Smooth muscle cell (in vitro differentiated cells): Measurements from ENCODE around the gene DOLK. TPM values are rescaled to one million over a fixed set of nuclear protein-coding genes. Genes with fewer than 3 reads are reported as not detected.
A peak's percentile ranks its signal among the peaks of the same experiment; 100 is the strongest.

ENCODE experiments used
- DNase-seq: peaks from one replicate; lab custom pipeline; 2025; ENCODE audit not compliant: unreplicated experiment; lab: John Stamatoyannopoulos, UW
- H2AFZ ChIP-seq: fragments of 200-600 bp; sonication (generic); 2 replicates; pipeline ENCODE4 v1.6.0; 2016; ENCODE audit warnings: antibody characterized with exemption, low read depth, mild to moderate bottlenecking
- H3F3A ChIP-seq: fragments of 200-600 bp; sonication (generic); 2 replicates; pipeline ENCODE4 v1.6.0; 2017; ENCODE audit warnings: antibody characterized with exemption, low read depth
- H3K27ac ChIP-seq: fragments of 200-600 bp; sonication (generic); 2 replicates; pipeline ENCODE4 v1.5.1; 2016; ENCODE audit warnings: low read depth, mild to moderate bottlenecking
- H3K27me3 ChIP-seq: fragments of 200-600 bp; sonication (generic); 2 replicates; pipeline ENCODE4 v1.6.1; 2016; ENCODE audit warnings: low read depth, mild to moderate bottlenecking
- H3K36me3 ChIP-seq: fragments of 200-600 bp; sonication (generic); 2 replicates; pipeline ENCODE4 v1.5.1; 2016; ENCODE audit warnings: low read depth
- H3K4me1 ChIP-seq: fragments of 200-600 bp; sonication (generic); 2 replicates; pipeline ENCODE4 v1.5.1; 2016; ENCODE audit warnings: low read depth
- H3K4me2 ChIP-seq: fragments of 200-600 bp; sonication (generic); 2 replicates; pipeline ENCODE4 v1.6.0; 2016; ENCODE audit warnings: mild to moderate bottlenecking
- H3K4me3 ChIP-seq: fragments of 200-600 bp; sonication (generic); 2 replicates; pipeline ENCODE4 v1.5.1; 2016; ENCODE audit warnings: mild to moderate bottlenecking
- H3K79me2 ChIP-seq: fragments of 200-600 bp; sonication (generic); 2 replicates; pipeline ENCODE4 v1.6.0; 2016; ENCODE audit warnings: low read depth, mild to moderate bottlenecking
- H3K9ac ChIP-seq: fragments of 200-600 bp; sonication (generic); 2 replicates; pipeline ENCODE4 v1.6.0; 2016; ENCODE audit warnings: low read depth
- H3K9me3 ChIP-seq: fragments of 200-600 bp; sonication (generic); replicated peaks from 2 replicates; pipeline ENCODE4 v1.5.1; 2016; ENCODE audit warnings: low read depth
- H4K20me1 ChIP-seq: fragments of 200-600 bp; sonication (generic); 2 replicates; pipeline ENCODE4 v1.6.0; 2016; ENCODE audit warnings: low read depth
- WGBS: methylation state at CpG from one replicate; pipeline ENCODE4 v1.1.7; 2016; ENCODE audit warnings: low lambda C conversion rate; 5-methylcytosine and 5-hydroxymethylcytosine counted together
- polyA plus RNA-seq: library from polyadenylated mRNA; unstranded; fragments of >200 nt; fragmentation: Nextera tagmentation; extraction: Ambion mirVana; gene quantifications from 2 replicates; pipeline ENCODE4 v1.2.1, GENCODE V29; 2016
- total RNA-seq: library from RNA; depleted of rRNA; stranded (reverse); fragments of >200 nt; gene quantifications from 2 replicates; pipeline ENCODE4 v1.2.3, GENCODE V29; 2014
- TF ChIP-seq, protein P1 (sequence below): fragments of 200-600 bp; sonication (generic); IDR thresholded peaks from 2 replicates; pipeline ENCODE4 v1.5.1; 2017; ENCODE audit warnings: borderline replicate concordance, mild to moderate bottlenecking, antibody characterized with exemption; ENCODE audit not compliant: insufficient read depth, poor library complexity, severe bottlenecking

The DOLK gene
- total RNA-seq (14.1 and 18.7 TPM in 2 replicates), polyA plus RNA-seq (26.2 and 31.3 TPM in 2 replicates)

DNA sequence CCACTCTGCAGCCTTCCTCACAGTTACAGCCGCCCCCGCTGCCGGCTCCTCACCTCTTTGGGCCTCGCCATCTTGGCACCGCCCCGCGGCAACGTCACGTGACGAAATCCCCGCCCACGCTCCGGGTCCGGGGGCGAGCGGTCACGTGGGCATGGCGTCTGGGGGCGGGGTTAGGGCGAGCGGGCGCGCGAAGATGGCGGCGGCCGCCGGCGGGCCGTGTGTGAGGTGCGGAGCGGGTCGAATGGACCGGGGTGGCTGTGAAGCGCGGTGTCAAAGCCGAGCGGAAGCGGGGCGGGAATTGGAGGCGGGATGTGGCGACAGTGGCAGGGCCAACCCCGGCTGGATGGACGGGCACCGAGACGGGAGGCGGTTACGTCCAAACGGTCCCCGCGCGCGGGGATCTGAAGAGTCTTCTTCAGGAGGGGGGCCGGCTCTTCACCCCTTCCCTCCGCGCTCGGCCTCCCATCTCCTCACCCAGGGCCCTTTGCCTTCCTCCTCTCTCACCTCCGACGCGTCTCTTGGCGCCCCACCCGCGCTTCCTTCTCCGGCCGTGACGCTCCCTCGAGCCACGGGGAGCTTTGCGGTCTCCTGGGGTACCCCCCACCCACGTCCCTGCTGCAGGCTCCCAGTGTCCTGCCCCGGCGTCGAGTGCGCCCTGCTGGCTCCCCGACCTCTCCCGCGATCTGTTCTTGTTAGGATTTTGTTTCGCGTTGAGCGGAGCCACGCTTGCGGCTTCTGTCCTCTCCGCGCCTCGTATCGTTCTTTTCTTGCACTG lies at the start of gene DOLK, which contains the start of gene NUP188:
Gene DOLK, minus strand, starts transcription at position 77 of the 775 bp plus-strand sequence. CDS start 300 bp downstream, outside the sequence.
Gene NUP188, plus strand, starts transcription at position 173 of the 775 bp plus-strand sequence. Its CDS starts 21 bp downstream, at position 194.
- under 1% methylated on average over 76 of the region's 86 CpGs for WGBS
- Histone ChIP-seq H3F3A (peaks cover 6% of the 10 kb centered on the region), H3K4me2 (peak within 1 kb of the TSS; percentile 90), H3K27me3 (no peaks in the 10 kb centered on the region), H2AFZ (peak within 1 kb of the TSS; percentile 71), H3K9ac (peak within 1 kb of the TSS; percentile 95), H3K4me3 (peak within 1 kb of the TSS; percentile 75), H3K9me3 (no peaks in the 10 kb centered on the region), H4K20me1 (peaks cover 4% of the 10 kb centered on the region), H3K27ac (peak within 1 kb of the TSS; percentile 96), H3K79me2 (peaks cover 40% of the 10 kb centered on the region), H3K36me3 (no peaks in the 10 kb centered on the region), H3K4me1 (peaks cover 8% of the 10 kb centered on the region)
- TF ChIP-seq, protein P1, sequence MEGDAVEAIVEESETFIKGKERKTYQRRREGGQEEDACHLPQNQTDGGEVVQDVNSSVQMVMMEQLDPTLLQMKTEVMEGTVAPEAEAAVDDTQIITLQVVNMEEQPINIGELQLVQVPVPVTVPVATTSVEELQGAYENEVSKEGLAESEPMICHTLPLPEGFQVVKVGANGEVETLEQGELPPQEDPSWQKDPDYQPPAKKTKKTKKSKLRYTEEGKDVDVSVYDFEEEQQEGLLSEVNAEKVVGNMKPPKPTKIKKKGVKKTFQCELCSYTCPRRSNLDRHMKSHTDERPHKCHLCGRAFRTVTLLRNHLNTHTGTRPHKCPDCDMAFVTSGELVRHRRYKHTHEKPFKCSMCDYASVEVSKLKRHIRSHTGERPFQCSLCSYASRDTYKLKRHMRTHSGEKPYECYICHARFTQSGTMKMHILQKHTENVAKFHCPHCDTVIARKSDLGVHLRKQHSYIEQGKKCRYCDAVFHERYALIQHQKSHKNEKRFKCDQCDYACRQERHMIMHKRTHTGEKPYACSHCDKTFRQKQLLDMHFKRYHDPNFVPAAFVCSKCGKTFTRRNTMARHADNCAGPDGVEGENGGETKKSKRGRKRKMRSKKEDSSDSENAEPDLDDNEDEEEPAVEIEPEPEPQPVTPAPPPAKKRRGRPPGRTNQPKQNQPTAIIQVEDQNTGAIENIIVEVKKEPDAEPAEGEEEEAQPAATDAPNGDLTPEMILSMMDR = no peak
- peak; percentile 95 for DNase-seq

DNA sequence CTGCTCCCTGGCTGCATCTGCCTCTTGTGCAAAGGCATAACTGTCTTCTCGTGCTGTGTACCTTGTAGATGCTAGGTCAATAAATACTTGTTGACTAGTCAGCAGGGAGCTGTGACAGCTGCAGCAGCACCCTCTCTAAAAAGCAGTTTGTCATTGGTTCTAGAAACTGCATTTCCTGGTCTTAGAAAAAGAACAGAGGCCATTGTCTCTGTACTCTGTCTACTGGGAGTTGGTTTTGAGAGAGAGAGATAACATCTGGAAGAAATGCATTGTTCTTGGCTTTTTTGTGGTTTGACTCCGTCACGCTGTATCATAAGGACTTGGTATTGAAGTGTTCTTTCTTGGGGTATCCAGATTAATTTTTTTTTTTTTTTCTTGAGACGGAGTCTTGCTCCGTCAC lies 48.4 kb upstream of the DOLK start:
- no peak overlapping the region for H3K4me3 ChIP-seq
- H3K79me2 ChIP-seq = no peaks in the 10 kb centered on the region
- WGBS = 96% methylated on average over 5 of the region's 5 CpGs
- H3F3A ChIP-seq = no peaks in the 10 kb centered on the region
- H3K9ac ChIP-seq = no peak overlapping the region
- no peaks in the 10 kb centered on the region for H3K4me1 ChIP-seq
- H3K9me3 ChIP-seq = no peaks in the 10 kb centered on the region
- no peak overlapping the region for H3K27ac ChIP-seq
- TF ChIP-seq, protein P1 = no peak
- peaks cover 23% of the 10 kb centered on the region for H3K36me3 ChIP-seq
- no peak for DNase-seq
- H3K4me2 ChIP-seq = no peak overlapping the region
- no peaks in the 10 kb centered on the region for H4K20me1 ChIP-seq
- no peak overlapping the region for H2AFZ ChIP-seq
- H3K27me3 ChIP-seq = no peaks in the 10 kb centered on the region

DNA sequence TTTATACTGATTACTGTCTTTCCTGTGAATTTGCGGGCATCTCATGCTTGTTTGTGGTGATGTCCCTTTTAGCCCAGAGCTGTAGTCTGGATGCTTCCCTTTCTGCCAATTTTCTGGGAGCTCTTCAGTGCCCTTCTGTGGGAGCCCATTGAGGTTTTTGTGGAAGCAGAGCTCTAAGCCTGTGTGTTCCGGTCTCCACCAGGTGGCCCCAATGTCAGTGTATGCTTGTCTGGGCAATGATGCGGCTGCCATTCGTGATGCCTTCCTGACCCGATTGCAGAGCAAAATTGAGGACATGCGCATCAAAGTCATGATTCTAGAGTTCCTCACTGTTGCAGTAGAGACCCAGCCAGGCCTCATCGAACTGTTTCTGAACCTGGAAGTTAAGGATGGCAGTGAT lies 45.6 kb upstream of the DOLK start:
- Histone ChIP-seq H3K79me2 (no peaks in the 10 kb centered on the region), H3K9me3 (no peaks in the 10 kb centered on the region), H3K9ac (no peak overlapping the region), H4K20me1 (no peaks in the 10 kb centered on the region), H3F3A (no peaks in the 10 kb centered on the region), H3K27ac (no peak overlapping the region), H3K27me3 (no peaks in the 10 kb centered on the region), H3K36me3 (peaks cover 26% of the 10 kb centered on the region), H2AFZ (no peak overlapping the region), H3K4me3 (no peak overlapping the region), H3K4me1 (no peaks in the 10 kb centered on the region), H3K4me2 (no peak overlapping the region)
- 94% methylated on average over 7 of the region's 7 CpGs for WGBS
- TF ChIP-seq, protein P1 = peak; percentile 8
- DNase-seq = no peak
